IMR-90 (cell line): ENCODE results near the gene PTPRN2. TPM values are rescaled to one million over a fixed set of nuclear protein-coding genes. Genes with fewer than 3 reads are reported as not detected.

ENCODE experiments used
- ATAC-seq: fragments of 200-7000 bp; cut with Tn5 transposase; 2 replicates; pipeline ENCODE4 v1.9.1; 2020; ENCODE audit warnings: low read depth, mild to moderate bottlenecking, moderate library complexity
- BruUV-seq: library from RNA; stranded (reverse); fragments of 400-500 nt; replicated peaks from 2 replicates; lab custom pipeline; 2021; lab: Mats Ljungman, UMichigan
- CTCF ChIA-PET: fragments of 300-600 bp; formaldehyde crosslinking; extraction: SDS; loops from one replicate; lab custom pipeline; 2021; ENCODE audit warnings: antibody characterized with exemption; lab: Yijun Ruan, JAX
- POLR2A ChIA-PET: fragments of 300-600 bp; sonication (Branson Sonifier 250); formaldehyde crosslinking; loops from one replicate; lab custom pipeline; 2022; ENCODE audit warnings: antibody characterized with exemption; ENCODE audit not compliant: unreplicated experiment; lab: Charles Lee
- DNase-seq: peaks from one replicate; pipeline ENCODE4 v3.0.0; 2013
- H2AFZ ChIP-seq: replicated peaks from 2 replicates; pipeline ENCODE3; 2013; ENCODE audit warnings: low read length, mild to moderate bottlenecking; ENCODE audit not compliant: poor library complexity
- H2AK5ac ChIP-seq: 2 replicates; pipeline ENCODE4 v1.6.1; 2013; ENCODE audit warnings: low read depth, low read length, inconsistent platforms
- H2AK9ac ChIP-seq: replicated peaks from 2 replicates; pipeline ENCODE3; 2013; ENCODE audit warnings: mild to moderate bottlenecking, low read depth, low read length, moderate library complexity; ENCODE audit not compliant: poor library complexity
- H2BK120ac ChIP-seq: 2 replicates; pipeline ENCODE4 v1.6.1; 2013; ENCODE audit warnings: low read depth, low read length, inconsistent platforms
- H2BK15ac ChIP-seq: 3 replicates; pipeline ENCODE4 v1.6.1; 2013; ENCODE audit warnings: low read depth, low read length, inconsistent platforms
- H2BK20ac ChIP-seq: 2 replicates; pipeline ENCODE4 v1.6.1; 2013; ENCODE audit warnings: low read depth, mild to moderate bottlenecking, inconsistent platforms, low read length, moderate library complexity
- H2BK5ac ChIP-seq: 2 replicates; pipeline ENCODE4 v1.6.1; 2013; ENCODE audit warnings: mild to moderate bottlenecking, low read depth, low read length, inconsistent platforms; ENCODE audit not compliant: poor library complexity, severe bottlenecking
- H3K14ac ChIP-seq: replicated peaks from 2 replicates; pipeline ENCODE4 v1.6.1; 2013; ENCODE audit warnings: low read depth, low read length, inconsistent platforms
- H3K18ac ChIP-seq: 2 replicates; pipeline ENCODE4 v1.6.1; 2013; ENCODE audit warnings: low read depth, low read length, control low read depth
- H3K23ac ChIP-seq: 2 replicates; pipeline ENCODE4 v1.6.1; 2013; ENCODE audit warnings: low read depth, low read length, inconsistent platforms
- H3K27ac ChIP-seq: 2 replicates; pipeline ENCODE4 v1.5.1; 2013; ENCODE audit warnings: mild to moderate bottlenecking, control low read depth, low read length; ENCODE audit not compliant: insufficient read depth
- H3K27me3 ChIP-seq: 2 replicates; pipeline ENCODE4 v1.6.1; 2013; ENCODE audit warnings: low read length; ENCODE audit not compliant: control insufficient read depth, insufficient read depth
- H3K36me3 ChIP-seq: 2 replicates; pipeline ENCODE4 v1.6.1; 2013; ENCODE audit warnings: low read length, mixed read lengths; ENCODE audit not compliant: control insufficient read depth, insufficient read depth
- H3K4ac ChIP-seq: 2 replicates; pipeline ENCODE4 v1.6.1; 2013; ENCODE audit warnings: low read depth, low read length, inconsistent platforms
- H3K4me1 ChIP-seq: 2 replicates; pipeline ENCODE4 v1.6.1; 2013; ENCODE audit warnings: low read length, mixed read lengths; ENCODE audit not compliant: control insufficient read depth, insufficient read depth
- H3K4me2 ChIP-seq: 2 replicates; pipeline ENCODE4 v1.6.1; 2013; ENCODE audit warnings: low read depth, mild to moderate bottlenecking, control low read depth, low read length, moderate library complexity
- H3K4me3 ChIP-seq: 2 replicates; pipeline ENCODE4 v1.5.1; 2013; ENCODE audit warnings: low read depth, mild to moderate bottlenecking, control low read depth, low read length, moderate library complexity; ENCODE audit not compliant: insufficient read depth
- H3K56ac ChIP-seq: 2 replicates; pipeline ENCODE4 v1.6.1; 2013; ENCODE audit warnings: low read length, inconsistent platforms; ENCODE audit not compliant: insufficient read depth; ENCODE audit errors: extremely low read depth
- H3K79me1 ChIP-seq, 2 experiments: 2 replicates each; pipeline ENCODE4 v1.6.1; 2013; ENCODE audit warnings: low read length in 2 of 2, inconsistent platforms in 1 of 2, low read depth in 1 of 2
- H3K9ac ChIP-seq: 2 replicates; pipeline ENCODE4 v1.6.1; 2013; ENCODE audit warnings: low read depth, low read length, control low read depth
- H3K9me1 ChIP-seq: 2 replicates; pipeline ENCODE4 v1.6.1; 2013; ENCODE audit warnings: low read length, inconsistent platforms; ENCODE audit not compliant: insufficient read depth
- H3K9me3 ChIP-seq: 2 replicates; pipeline ENCODE4 v1.6.1; 2013; ENCODE audit warnings: low read length; ENCODE audit not compliant: control insufficient read depth, insufficient read depth
- H4K20me1 ChIP-seq: 2 replicates; pipeline ENCODE4 v1.6.1; 2013; ENCODE audit warnings: low read length, inconsistent platforms; ENCODE audit not compliant: insufficient read depth
- H4K5ac ChIP-seq: 2 replicates; pipeline ENCODE4 v1.6.1; 2013; ENCODE audit warnings: mild to moderate bottlenecking, low read depth, low read length, control low read depth
- H4K8ac ChIP-seq, 2 experiments: 2 replicates each; pipeline ENCODE4 v1.6.1; 2013; ENCODE audit warnings: low read depth in 2 of 2, low read length in 2 of 2, control low read depth in 1 of 2, inconsistent platforms in 1 of 2
- H4K91ac ChIP-seq: 2 replicates; pipeline ENCODE4 v1.6.1; 2013; ENCODE audit warnings: low read depth, low read length, inconsistent platforms; ENCODE audit not compliant: insufficient read depth
- BHLHE40 ChIP-seq: fragments of 150-350 bp; IDR thresholded peaks from 2 replicates; pipeline ENCODE4 v1.6.1; 2016; ENCODE audit warnings: mild to moderate bottlenecking, low read depth, low read length
- FOS ChIP-seq: fragments of 150-350 bp; IDR thresholded peaks from 2 replicates; pipeline ENCODE4 v1.6.1; 2016; ENCODE audit warnings: low read depth, low read length
- MAZ ChIP-seq: IDR thresholded peaks from 2 replicates; pipeline ENCODE4 v1.6.1; 2012; ENCODE audit warnings: low read depth, mild to moderate bottlenecking, low read length, improper control_type of control experiment, moderate library complexity, borderline replicate concordance
- NFE2L2 ChIP-seq: fragments of 150-350 bp; IDR thresholded peaks from 2 replicates; pipeline ENCODE4 v1.6.1; 2016; ENCODE audit warnings: low read depth, mild to moderate bottlenecking, low read length
- WGBS, 2 experiments: methylation state at CpG; one replicate each; pipeline versions ENCODE4 v1.1.5 to v1.1.7; 2013; ENCODE audit warnings: missing lambda C conversion rate in 2 of 2; ENCODE audit not compliant: insufficient read length in 1 of 2; ENCODE audit errors: extremely low coverage in 2 of 2; 5-methylcytosine and 5-hydroxymethylcytosine counted together
- dilution Hi-C: fragments of 300-500 bp; cut with HindIII; formaldehyde crosslinking; loops from one replicate; pipeline ENCODE4 v1.14.3; 2018; ENCODE audit warnings: low sequenced_read_pairs; ENCODE audit not compliant: unreplicated experiment
- in situ Hi-C: fragments of 300-500 bp; cut with MboI; formaldehyde crosslinking; loops from 3 replicates; pipeline ENCODE4 v1.14.3; 2019; ENCODE audit warnings: low sequenced_read_pairs, inconsistent platforms, mixed read lengths
- intact Hi-C: fragments of 100-400 bp; cut with micrococcal nuclease; formaldehyde crosslinking; loops from 2 replicates; pipeline ENCODE4 v1.10.0; 2022
- polyA plus RNA-seq, 3 experiments: library from polyadenylated mRNA; depleted of rRNA; stranded (reverse); fragments of >200 nt; gene quantifications; 2 replicates each; pipeline ENCODE4 v1.2.3, GENCODE V29; 2012; ENCODE audit warnings: low replicate concordance in 1 of 3
- total RNA-seq: library from RNA; depleted of rRNA; stranded (reverse); fragments of >200 nt; gene quantifications from 2 replicates; pipeline ENCODE4 v1.2.3, GENCODE V29; 2012
- TF ChIP-seq, protein P1 (sequence below): fragments of 150-350 bp; IDR thresholded peaks from 2 replicates; pipeline ENCODE4 v1.6.1; 2016; ENCODE audit warnings: low read depth, mild to moderate bottlenecking, low read length, moderate library complexity, borderline replicate concordance

Gene PTPRN2
- total and polyA plus RNA-seq, 2 of the 4 experiments (the other 2 are of a cell fraction) = 0.03 TPM; not detected in 1

DNA sequence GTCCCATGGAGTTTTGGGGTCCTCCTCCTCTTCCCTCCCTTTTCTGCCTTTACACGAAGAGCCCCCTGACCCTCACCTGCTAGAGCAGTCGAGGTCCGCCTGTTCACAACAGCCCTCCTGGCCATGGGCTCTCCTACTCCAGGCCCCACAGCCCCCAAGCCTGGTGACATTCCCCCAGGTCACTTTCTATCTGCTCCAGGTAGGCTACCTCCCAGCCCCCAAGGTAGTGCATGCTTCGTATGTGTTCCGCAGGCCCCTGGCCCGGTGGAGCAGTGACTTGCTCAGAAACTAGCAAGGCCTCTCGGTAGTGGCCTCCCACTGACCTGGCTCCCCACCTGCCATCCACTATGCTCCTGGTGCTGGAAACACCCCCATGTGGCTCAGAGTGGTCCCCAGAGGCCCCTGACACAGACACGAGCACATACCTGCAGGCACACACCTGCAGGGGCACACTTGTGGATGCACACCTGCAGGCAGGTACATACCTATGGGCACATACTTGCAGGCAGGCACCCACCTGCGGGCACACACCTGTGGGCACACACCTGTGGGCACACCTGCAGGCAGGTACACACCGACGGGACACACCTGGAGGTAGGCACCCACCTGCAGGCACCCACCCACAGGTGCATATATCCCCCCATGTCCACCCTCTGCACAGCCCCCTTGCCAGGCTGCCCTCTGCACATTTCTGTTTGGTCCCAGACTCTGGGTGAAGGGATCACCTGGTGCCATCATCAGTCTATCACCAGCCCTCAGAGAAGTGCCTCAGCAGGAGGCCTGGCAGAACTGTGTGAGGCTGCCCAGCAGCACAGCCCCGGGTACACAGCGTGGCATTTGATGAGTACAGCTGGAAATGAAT, 322.5 kb downstream of the PTPRN2 start (continued):
- no peak for TF ChIP-seq BHLHE40

DNA sequence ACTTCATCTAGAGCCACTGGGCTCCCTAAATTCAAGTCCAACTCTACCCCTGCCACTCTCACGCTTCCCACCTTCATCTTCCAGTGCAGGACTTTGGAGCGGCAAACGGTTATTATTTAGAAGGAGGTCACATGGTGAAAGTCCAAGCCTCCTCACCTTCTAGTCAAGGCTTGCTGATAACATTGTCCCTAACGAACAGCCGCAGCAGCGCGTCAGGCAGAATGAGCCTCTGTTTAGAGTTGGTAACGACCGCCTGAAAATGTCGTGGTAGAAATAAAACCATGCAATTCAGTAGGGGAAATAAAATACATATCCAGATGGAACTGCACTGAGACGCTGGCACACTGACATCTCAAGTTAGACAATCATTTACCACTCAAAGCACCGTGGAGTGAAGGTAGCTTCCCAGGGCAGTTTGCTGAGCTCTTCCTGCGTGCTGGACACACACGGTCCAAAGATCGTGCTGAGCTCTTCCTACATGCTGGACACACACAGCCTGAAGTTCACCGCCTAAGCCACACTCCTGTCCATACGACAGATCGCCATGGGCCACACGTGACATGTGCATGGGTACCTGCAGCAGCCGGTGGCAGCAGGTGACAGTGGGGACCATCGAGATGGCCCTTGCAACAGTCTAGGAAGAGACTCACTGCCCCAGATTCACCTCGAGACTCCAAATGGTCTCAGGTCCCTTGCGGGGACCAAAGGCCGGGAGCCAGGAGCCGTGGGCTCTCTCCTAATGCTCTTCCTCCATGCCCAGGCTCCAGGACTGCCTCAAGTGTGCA, 323.5 kb downstream of the PTPRN2 start:
- H3K4ac ChIP-seq = no peak overlapping the region
- no peak overlapping the region for H3K18ac ChIP-seq
- no peak overlapping the region for H2BK5ac ChIP-seq
- H2BK15ac ChIP-seq = no peak overlapping the region
- no peak overlapping the region for H3K4me3 ChIP-seq
- no peaks in the 10 kb centered on the region for H3K36me3 ChIP-seq
- H3K27ac ChIP-seq = no peak overlapping the region
- H3K9ac ChIP-seq = no peak overlapping the region
- no peak for ATAC-seq
- H3K4me2 ChIP-seq = no peak overlapping the region
- H2AK5ac ChIP-seq = no peak overlapping the region
- no peak overlapping the region for H2BK120ac ChIP-seq
- CTCF ChIA-PET = no interaction called here
- POLR2A ChIA-PET = no interaction called here
- H4K20me1 ChIP-seq = no peaks in the 10 kb centered on the region
- in situ Hi-C loops (no loop called here), intact Hi-C loops (no loop called here), dilution Hi-C loops (no loop called here)
- H3K23ac ChIP-seq = no peak overlapping the region
- no peaks in the 10 kb centered on the region for H3K4me1 ChIP-seq
- no peak overlapping the region for H3K56ac ChIP-seq
- H2AFZ ChIP-seq = no peak overlapping the region
- H2AK9ac ChIP-seq = no peak overlapping the region
- H4K91ac ChIP-seq = no peak overlapping the region
- no peak overlapping the region for H4K8ac ChIP-seq
- no peaks in the 10 kb centered on the region for H3K9me1 ChIP-seq
- WGBS, 2 experiments = 75% methylated on average over 15 of the region's 25 CpGs; no CpG with 5 or more reads in 1 of the 2 experiments
- TF ChIP-seq, protein P1, sequence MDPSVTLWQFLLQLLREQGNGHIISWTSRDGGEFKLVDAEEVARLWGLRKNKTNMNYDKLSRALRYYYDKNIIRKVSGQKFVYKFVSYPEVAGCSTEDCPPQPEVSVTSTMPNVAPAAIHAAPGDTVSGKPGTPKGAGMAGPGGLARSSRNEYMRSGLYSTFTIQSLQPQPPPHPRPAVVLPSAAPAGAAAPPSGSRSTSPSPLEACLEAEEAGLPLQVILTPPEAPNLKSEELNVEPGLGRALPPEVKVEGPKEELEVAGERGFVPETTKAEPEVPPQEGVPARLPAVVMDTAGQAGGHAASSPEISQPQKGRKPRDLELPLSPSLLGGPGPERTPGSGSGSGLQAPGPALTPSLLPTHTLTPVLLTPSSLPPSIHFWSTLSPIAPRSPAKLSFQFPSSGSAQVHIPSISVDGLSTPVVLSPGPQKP = no peak
- no peak for TF ChIP-seq NFE2L2
- TF ChIP-seq FOS = no peak
- no peak for TF ChIP-seq MAZ
- H2BK20ac ChIP-seq = no peak overlapping the region
- no peak overlapping the region for H4K5ac ChIP-seq
- no peak for DNase-seq
- no peaks in the 10 kb centered on the region for H3K79me1 ChIP-seq
- H3K27me3 ChIP-seq = no peaks in the 10 kb centered on the region
- BruUV-seq = no TSS peak
- H3K9me3 ChIP-seq = peaks cover 75% of the 10 kb centered on the region
- no peak overlapping the region for H3K14ac ChIP-seq
